PC-3 (cell line): ENCODE measurements around the gene GTF2H4. TPM values are rescaled to one million over a fixed set of nuclear protein-coding genes. Genes with fewer than 3 reads are reported as not detected.
"Not testable (repeated sequence)": the region's sequence is repeated elsewhere in the genome, so short reads cannot be mapped to it uniquely, and the experiment has no call there.

ENCODE experiments used
- ATAC-seq: fragments of 200-7000 bp; cut with Tn5 transposase; 2 replicates; pipeline ENCODE4 v1.9.1; 2020; ENCODE audit warnings: mild to moderate bottlenecking, moderate library complexity
- BruUV-seq: library from RNA; stranded (reverse); fragments of 400-500 nt; replicated peaks from 2 replicates; lab custom pipeline; 2021; lab: Mats Ljungman, UMichigan
- CTCF ChIA-PET: fragments of 300-600 bp; sonication (Branson Sonifier 250); formaldehyde crosslinking; loops from one replicate; lab custom pipeline; 2022; ENCODE audit warnings: antibody characterized with exemption; lab: Charles Lee
- POLR2A ChIA-PET: fragments of 300-600 bp; sonication (Branson Sonifier 250); formaldehyde crosslinking; loops from one replicate; lab custom pipeline; 2022; ENCODE audit warnings: antibody characterized with exemption; ENCODE audit not compliant: unreplicated experiment; lab: Charles Lee
- DNase-seq: peaks from one replicate; pipeline ENCODE4 v3.0.0-alpha.2; 2015
- H2AFZ ChIP-seq: fragments of 300-600 bp; sonication (generic); 2 replicates; pipeline ENCODE4 v1.6.0; 2016; ENCODE audit warnings: antibody characterized with exemption, low read length
- H3F3A ChIP-seq: fragments of 300-600 bp; sonication (generic); one replicate; pipeline ENCODE4 v1.6.0; 2017; ENCODE audit warnings: antibody characterized with exemption, low read length, control low read depth, mild to moderate bottlenecking; ENCODE audit not compliant: unreplicated experiment
- H3K27ac ChIP-seq: fragments of 300-600 bp; sonication (generic); 2 replicates; pipeline ENCODE4 v1.5.1; 2016; ENCODE audit warnings: mild to moderate bottlenecking, low read length
- H3K27me3 ChIP-seq: fragments of 300-600 bp; sonication (generic); 2 replicates; pipeline ENCODE4 v1.6.1; 2016; ENCODE audit warnings: low read length, mixed read lengths
- H3K36me3 ChIP-seq: fragments of 300-600 bp; sonication (generic); 2 replicates; pipeline ENCODE4 v1.6.1; 2016; ENCODE audit warnings: low read depth, mixed run types, low read length, mixed read lengths
- H3K4me1 ChIP-seq: fragments of 300-600 bp; sonication (generic); 2 replicates; pipeline ENCODE4 v1.5.1; 2016; ENCODE audit warnings: low read length; ENCODE audit not compliant: insufficient read depth
- H3K4me2 ChIP-seq: fragments of 300-600 bp; sonication (generic); 2 replicates; pipeline ENCODE4 v1.6.0; 2016; ENCODE audit warnings: low read length
- H3K4me3 ChIP-seq: fragments of 300-600 bp; sonication (generic); 2 replicates; pipeline ENCODE4 v1.5.1; 2016; ENCODE audit warnings: mild to moderate bottlenecking, low read length, mixed read lengths
- H3K79me2 ChIP-seq: fragments of 300-600 bp; sonication (generic); 2 replicates; pipeline ENCODE4 v1.6.1; 2017; ENCODE audit warnings: low read length, mixed read lengths
- H3K9ac ChIP-seq: fragments of 300-600 bp; sonication (generic); 2 replicates; pipeline ENCODE4 v1.6.0; 2016; ENCODE audit warnings: mild to moderate bottlenecking, low read length
- H3K9me2 ChIP-seq: fragments of 300-600 bp; sonication (generic); replicated peaks from 2 replicates; pipeline ENCODE4 v1.6.1; 2016; ENCODE audit warnings: mixed run types, low read length, mixed read lengths
- H3K9me3 ChIP-seq: fragments of 300-600 bp; sonication (generic); 2 replicates; pipeline ENCODE4 v1.6.1; 2016; ENCODE audit warnings: low read length, mixed read lengths
- H4K20me1 ChIP-seq: fragments of 300-600 bp; sonication (generic); 2 replicates; pipeline ENCODE4 v1.6.1; 2016; ENCODE audit warnings: low read length, mixed read lengths
- CTCF ChIP-seq: fragments of 300-600 bp; sonication (generic); conservative IDR thresholded peaks from 2 replicates; pipeline ENCODE4 v1.5.1; 2017; ENCODE audit warnings: antibody characterized with exemption, low read depth, mild to moderate bottlenecking, low read length
- EZH2 ChIP-seq: fragments of 300-600 bp; sonication (generic); IDR thresholded peaks from one replicate; pipeline ENCODE4 v1.6.1; 2017; ENCODE audit warnings: antibody characterized with exemption, mild to moderate bottlenecking, low read length; ENCODE audit not compliant: unreplicated experiment
- EZH2phosphoT487 ChIP-seq: fragments of 300-600 bp; sonication (generic); IDR thresholded peaks from 2 replicates; pipeline ENCODE4 v1.6.1; 2018; ENCODE audit warnings: mild to moderate bottlenecking, antibody characterized with exemption, low read length, borderline replicate concordance
- intact Hi-C: fragments of 100-400 bp; cut with micrococcal nuclease; formaldehyde crosslinking; loops from 2 replicates; pipeline ENCODE4 v1.9.0; 2023
- total RNA-seq: library from RNA; depleted of rRNA; stranded (reverse); fragments of >200 nt; gene quantifications from 2 replicates; pipeline ENCODE4 v1.2.3, GENCODE V29; 2014

Gene GTF2H4
- total RNA-seq, 1 experiment from 2014 or later: 28.7 TPM

DNA sequence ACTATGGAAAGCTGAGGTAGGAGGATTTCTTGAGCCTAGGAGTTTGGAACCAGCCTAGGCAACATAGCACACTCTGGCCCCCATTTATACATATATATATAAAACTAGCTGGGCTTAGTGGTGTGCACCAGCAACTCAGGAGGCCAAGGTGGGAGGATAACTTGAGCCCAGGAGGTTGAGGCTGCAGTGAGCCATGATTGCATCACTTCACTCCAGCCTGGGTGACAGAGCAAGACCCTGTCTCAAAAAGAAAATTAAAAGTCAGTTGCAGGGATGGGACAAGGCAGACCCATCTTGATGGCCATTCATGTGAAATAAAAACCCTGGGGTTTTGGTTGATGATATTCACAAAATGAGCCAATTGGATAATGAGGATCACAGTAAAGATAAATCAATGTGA, 6.6 kb upstream of the GTF2H4 start:
- TF ChIP-seq CTCF (no peak), EZH2phosphoT487 (no peak), EZH2 (no peak)
- Histone ChIP-seq H4K20me1 (no peaks in the 10 kb centered on the region), H3K36me3 (peaks cover 24% of the 10 kb centered on the region), H3K4me2 (no peak overlapping the region), H2AFZ (no peak overlapping the region), H3K9me3 (no peaks in the 10 kb centered on the region), H3K9me2 (no peaks in the 10 kb centered on the region), H3K27me3 (no peaks in the 10 kb centered on the region), H3F3A (no peaks in the 10 kb centered on the region), H3K27ac (no peak overlapping the region), H3K79me2 (no peaks in the 10 kb centered on the region), H3K4me1 (no peaks in the 10 kb centered on the region), H3K4me3 (no peak overlapping the region), H3K9ac (no peak overlapping the region)
- POLR2A ChIA-PET: interaction anchor here (0.5 kb wide), 1 partner anchor 169 kb away, joined by 3 read pairs; no protein-coding TSS in a partner anchor
- no peak for DNase-seq
- BruUV-seq: no TSS peak
- no peak for ATAC-seq
- intact Hi-C loops: no loop called here
- CTCF ChIA-PET: interaction anchor here (0.7 kb wide), 1 partner anchor 201 kb away, joined by 5 read pairs; no protein-coding TSS in a partner anchor

GRCh38 chr6:30902196-30902595, 5.8 kb upstream of the GTF2H4 start:
- H3K4me2 ChIP-seq, H3K4me1 ChIP-seq, H2AFZ ChIP-seq, POLR2A ChIA-PET, H3K9me3 ChIP-seq, DNase-seq, H3F3A ChIP-seq, CTCF ChIA-PET, H4K20me1 ChIP-seq, ATAC-seq, H3K4me3 ChIP-seq, H3K9ac ChIP-seq, H3K79me2 ChIP-seq, intact Hi-C loops, H3K27me3 ChIP-seq, H3K9me2 ChIP-seq, H3K27ac ChIP-seq, BruUV-seq: not testable (repeated sequence)
- peaks cover 24% of the 10 kb centered on the region for H3K36me3 ChIP-seq

DNA sequence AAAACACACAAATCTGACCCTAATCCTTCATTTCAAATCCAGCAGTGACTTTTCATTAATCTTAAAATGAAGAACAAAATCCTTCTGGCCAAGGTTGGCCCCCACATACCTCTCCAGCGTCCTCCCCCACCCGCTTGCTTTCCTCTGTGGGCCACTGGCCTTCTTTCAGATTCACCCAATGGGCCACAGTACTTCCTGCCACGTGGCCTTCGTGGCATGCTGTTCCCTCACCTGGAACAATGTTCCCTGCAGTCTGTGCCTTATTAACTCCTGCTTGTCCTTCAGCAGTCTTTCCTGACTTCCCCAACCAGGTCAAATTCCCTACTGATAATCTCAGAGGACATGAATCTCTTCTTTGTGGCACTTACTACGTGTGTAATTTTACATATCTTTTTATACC, 5.3 kb upstream of the GTF2H4 start:
- ATAC-seq (no peak), DNase-seq (no peak)
- no peak overlapping the region for H3K27ac ChIP-seq
- no peaks in the 10 kb centered on the region for H3K9me2 ChIP-seq
- ChIA-PET POLR2A (no interaction called here), CTCF (no interaction called here)
- H3F3A ChIP-seq: no peaks in the 10 kb centered on the region
- no peak overlapping the region for H3K4me2 ChIP-seq
- no peaks in the 10 kb centered on the region for H4K20me1 ChIP-seq
- no peak overlapping the region for H3K4me3 ChIP-seq
- no peak overlapping the region for H3K9ac ChIP-seq
- intact Hi-C loops: no loop called here
- no peaks in the 10 kb centered on the region for H3K4me1 ChIP-seq
- H3K27me3 ChIP-seq: no peaks in the 10 kb centered on the region
- BruUV-seq: no TSS peak
- TF ChIP-seq EZH2: no peak
- TF ChIP-seq CTCF: no peak
- TF ChIP-seq EZH2phosphoT487: no peak
- H3K36me3 ChIP-seq: peaks cover 19% of the 10 kb centered on the region; the same call in 1 of the 2 replicates
- H3K9me3 ChIP-seq: no peaks in the 10 kb centered on the region
- no peaks in the 10 kb centered on the region for H3K79me2 ChIP-seq
- H2AFZ ChIP-seq: no peak overlapping the region
